GM10248 (cell line): Measurements from ENCODE around the gene MAPK8IP2.

Experiments used
- CTCF ChIA-PET: fragments of 300-600 bp; sonication (Branson Sonifier 250); formaldehyde crosslinking; extraction: SDS; loops from one replicate; lab custom pipeline; 2021; ENCODE audit warnings: antibody characterized with exemption; lab: Yijun Ruan, JAX
- POLR2A ChIA-PET: fragments of 350-650 bp; sonication (Branson Sonifier 250); formaldehyde crosslinking; extraction: SDS; loops from one replicate; lab custom pipeline; 2020; ENCODE audit warnings: antibody characterized with exemption; lab: Yijun Ruan, JAX
- DNase-seq: peaks from one replicate; pipeline ENCODE4 v3.0.0; 2012; ENCODE audit errors: extremely low spot score
- CTCF ChIP-seq: IDR thresholded peaks from 2 replicates; pipeline ENCODE4 v1.5.1; 2012; ENCODE audit warnings: mild to moderate bottlenecking, low read depth; ENCODE audit errors: extremely low read depth, missing control alignments, control extremely low read depth

MAPK8IP2 gene

DNA sequence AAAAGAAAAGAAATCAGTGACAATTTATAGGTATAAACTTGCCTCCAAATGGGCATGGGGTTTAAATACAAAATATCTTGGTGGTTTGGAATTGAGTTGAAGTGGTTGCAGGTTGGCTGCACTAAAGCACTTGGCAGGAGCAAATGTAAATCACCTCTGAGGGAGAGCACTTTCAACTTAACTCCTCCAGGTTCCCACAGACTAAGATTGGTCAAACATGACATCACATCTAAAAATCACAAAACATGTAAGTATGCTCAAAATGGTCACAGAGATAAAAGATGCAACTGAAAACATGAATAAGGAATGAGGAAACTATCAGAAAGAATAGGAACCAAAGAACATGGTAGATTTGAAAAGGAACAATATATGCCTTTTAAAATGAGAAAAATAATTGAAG is 59.7 kb downstream of the MAPK8IP2 start:
- ChIA-PET CTCF (no interaction called here), POLR2A (no interaction called here)
- no peak for TF ChIP-seq CTCF
- DNase-seq: peak; percentile 15
